AG04449 (cell line): Measurements from ENCODE around the gene BDKRB2.
A peak's percentile ranks its signal among the peaks of the same experiment; 100 is the strongest.

Source experiments
- CTCF ChIA-PET: fragments of 350-600 bp; formaldehyde crosslinking; extraction: SDS; loops from one replicate; lab custom pipeline; 2021; ENCODE audit warnings: antibody characterized with exemption; lab: Yijun Ruan, JAX
- POLR2A ChIA-PET: fragments of 400-600, 350-600 bp; formaldehyde crosslinking; extraction: SDS; loops from one replicate; lab custom pipeline; 2020; ENCODE audit warnings: antibody characterized with exemption, inconsistent platforms; lab: Yijun Ruan, JAX
- DNase-seq: peaks from one replicate; pipeline ENCODE4 v3.0.0-alpha.2; 2010; ENCODE audit warnings: low read depth, low spot score
- H3K4me3 ChIP-seq: 2 replicates; pipeline ENCODE4 v1.5.1; 2011; ENCODE audit warnings: low read depth, mild to moderate bottlenecking, control low read depth, low read length
- TF ChIP-seq, protein P1 (sequence below): IDR thresholded peaks from one replicate; pipeline ENCODE4 v1.5.1; 2011; ENCODE audit warnings: mild to moderate bottlenecking, moderate library complexity, low read length, control low read depth, inconsistent platforms; ENCODE audit not compliant: insufficient read depth; ENCODE audit errors: missing control alignments

The BDKRB2 gene

DNA sequence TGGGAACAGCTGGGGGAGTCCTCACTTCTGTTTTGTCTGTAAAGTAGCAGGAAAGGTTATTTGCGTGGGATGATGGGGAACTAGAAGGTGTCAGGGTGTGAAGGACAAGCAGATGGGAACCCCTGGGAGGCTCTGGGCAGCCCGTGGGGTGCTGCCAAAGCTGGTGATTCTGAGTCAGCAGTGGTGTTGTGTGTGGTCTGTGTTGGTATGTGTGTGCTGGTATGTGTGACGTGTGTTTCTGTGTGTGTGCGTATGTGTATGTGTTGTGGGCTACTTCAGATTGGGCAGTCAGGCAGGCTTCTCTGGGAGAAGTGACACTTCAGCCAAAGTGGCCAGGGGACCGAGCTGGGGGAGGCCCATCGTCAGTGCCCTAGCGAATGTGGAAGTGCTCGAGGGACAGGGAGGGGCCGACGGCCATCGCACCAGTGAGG, 15.3 kb upstream of the BDKRB2 start:
- ChIA-PET CTCF (interaction anchor here (0.7 to 1.3 kb wide), 2 partner anchors 20 to 103 kb away, joined by 3 read pairs; no protein-coding TSS in a partner anchor), POLR2A (no interaction called here)
- peak; percentile 83 for DNase-seq
- no peak overlapping the region for H3K4me3 ChIP-seq
- TF ChIP-seq, protein P1, sequence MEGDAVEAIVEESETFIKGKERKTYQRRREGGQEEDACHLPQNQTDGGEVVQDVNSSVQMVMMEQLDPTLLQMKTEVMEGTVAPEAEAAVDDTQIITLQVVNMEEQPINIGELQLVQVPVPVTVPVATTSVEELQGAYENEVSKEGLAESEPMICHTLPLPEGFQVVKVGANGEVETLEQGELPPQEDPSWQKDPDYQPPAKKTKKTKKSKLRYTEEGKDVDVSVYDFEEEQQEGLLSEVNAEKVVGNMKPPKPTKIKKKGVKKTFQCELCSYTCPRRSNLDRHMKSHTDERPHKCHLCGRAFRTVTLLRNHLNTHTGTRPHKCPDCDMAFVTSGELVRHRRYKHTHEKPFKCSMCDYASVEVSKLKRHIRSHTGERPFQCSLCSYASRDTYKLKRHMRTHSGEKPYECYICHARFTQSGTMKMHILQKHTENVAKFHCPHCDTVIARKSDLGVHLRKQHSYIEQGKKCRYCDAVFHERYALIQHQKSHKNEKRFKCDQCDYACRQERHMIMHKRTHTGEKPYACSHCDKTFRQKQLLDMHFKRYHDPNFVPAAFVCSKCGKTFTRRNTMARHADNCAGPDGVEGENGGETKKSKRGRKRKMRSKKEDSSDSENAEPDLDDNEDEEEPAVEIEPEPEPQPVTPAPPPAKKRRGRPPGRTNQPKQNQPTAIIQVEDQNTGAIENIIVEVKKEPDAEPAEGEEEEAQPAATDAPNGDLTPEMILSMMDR, result no peak

DNA sequence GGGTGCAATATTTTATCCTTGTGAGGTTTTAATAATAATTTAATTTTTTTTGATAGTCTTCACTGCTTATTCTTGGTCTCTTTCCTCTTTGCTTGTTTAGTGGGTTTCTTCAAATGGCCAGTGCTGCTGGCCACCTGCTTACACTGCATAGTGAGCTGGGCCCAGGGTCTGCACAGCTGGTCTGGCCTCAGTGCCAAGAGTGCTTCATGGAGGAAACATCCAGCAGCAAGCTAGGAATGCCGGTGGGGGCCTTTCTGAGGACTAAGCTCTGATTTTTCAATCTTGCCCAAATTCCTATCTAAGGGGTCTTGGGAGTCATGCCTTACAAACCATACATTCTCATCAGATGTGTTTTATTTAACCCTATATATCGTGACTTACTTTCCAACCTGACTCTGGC, 13.3 kb upstream of the BDKRB2 start:
- ChIA-PET CTCF (interaction anchor here (1.4 kb wide), 1 partner anchor 23 kb away, joined by 3 read pairs; no protein-coding TSS in a partner anchor), POLR2A (interaction anchor here (1.0 kb wide), 1 partner anchor 61 kb away, joined by 4 read pairs; no protein-coding TSS in a partner anchor)
- TF ChIP-seq, protein P1, result no peak

DNA sequence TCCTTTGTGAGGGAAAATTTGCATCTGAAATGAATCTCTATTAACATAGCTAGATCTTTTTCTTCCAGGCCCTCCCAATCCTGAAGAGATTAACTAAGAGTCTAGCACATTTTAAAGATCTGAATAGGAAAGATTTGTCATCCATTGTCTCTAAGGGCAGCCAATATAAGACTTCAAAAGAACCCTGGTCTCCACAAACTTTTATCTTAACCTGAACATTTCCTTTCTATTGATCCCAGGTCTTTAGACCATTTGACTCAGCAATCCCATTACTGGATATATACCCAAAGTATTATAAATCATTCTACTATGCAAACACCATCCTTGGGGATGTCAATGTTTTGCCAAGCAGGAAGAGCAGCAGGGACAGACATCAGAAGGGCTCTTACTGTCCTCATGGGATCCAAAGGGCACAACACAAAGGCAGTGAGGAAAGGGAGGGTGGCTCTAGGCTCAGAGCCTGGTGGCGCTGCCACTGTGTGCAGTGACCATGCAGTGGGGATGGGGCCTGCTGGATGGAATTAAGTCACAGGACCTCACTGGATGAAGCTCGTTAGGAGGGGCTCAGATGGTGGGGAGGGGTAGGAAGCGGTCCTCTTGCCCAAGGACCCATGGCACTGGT, 12.7 kb upstream of the BDKRB2 start:
- DNase-seq, result no peak
- CTCF ChIA-PET, result interaction anchor here (1.4 kb wide), 1 partner anchor 23 kb away, joined by 3 read pairs; no protein-coding TSS in a partner anchor
- TF ChIP-seq, protein P1, result no peak
- H3K4me3 ChIP-seq, result no peak overlapping the region
- POLR2A ChIA-PET, result interaction anchor here (1.0 kb wide), 1 partner anchor 61 kb away, joined by 4 read pairs; no protein-coding TSS in a partner anchor

More for the DNA sequence above, 13.3 kb upstream of the BDKRB2 start:
- DNase-seq, result no peak
- no peak overlapping the region for H3K4me3 ChIP-seq

DNA sequence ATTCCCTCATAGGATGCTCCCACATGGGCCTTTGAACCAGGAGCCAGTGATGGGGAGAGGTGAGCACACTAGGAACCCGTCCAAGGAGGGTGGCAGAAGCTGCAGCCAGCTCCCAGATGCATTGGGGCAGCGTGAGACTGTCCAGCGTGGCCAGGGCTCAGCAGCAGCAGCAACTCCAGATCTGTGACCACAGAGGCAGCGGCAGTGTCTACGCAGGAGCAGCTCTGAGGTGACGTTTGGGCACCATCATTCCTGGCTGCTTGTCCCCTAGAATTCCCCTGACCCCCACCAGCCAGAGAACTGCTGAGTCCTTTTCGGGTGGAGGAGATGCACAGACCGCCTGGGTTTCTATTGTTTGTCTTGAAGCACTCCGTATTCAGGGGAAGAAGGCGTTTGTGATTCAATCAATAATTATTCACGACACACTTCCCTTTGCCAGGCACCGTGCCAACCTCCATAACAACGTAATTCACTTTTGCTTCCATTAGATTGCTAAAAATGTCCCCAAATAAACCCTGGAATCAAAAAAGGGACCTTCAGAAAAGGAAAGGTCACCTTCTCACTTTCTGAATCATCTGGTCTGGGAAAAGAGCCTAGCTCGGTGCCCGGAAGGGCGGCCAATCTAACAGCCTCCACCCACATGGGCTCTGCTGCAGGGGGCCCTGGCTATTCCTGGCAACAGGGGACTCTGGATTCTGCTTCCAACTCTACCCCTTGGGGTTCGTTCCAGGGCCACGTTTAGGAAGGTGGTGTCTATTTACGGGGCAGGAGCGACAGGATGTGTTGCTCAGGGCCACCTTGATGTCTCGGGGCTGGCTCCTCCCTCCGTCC, 11.4 kb upstream of the BDKRB2 start:
- H3K4me3 ChIP-seq, result no peak overlapping the region
- ChIA-PET POLR2A (no interaction called here), CTCF (no interaction called here)
- TF ChIP-seq, protein P1, result no peak
- DNase-seq, result no peak

DNA sequence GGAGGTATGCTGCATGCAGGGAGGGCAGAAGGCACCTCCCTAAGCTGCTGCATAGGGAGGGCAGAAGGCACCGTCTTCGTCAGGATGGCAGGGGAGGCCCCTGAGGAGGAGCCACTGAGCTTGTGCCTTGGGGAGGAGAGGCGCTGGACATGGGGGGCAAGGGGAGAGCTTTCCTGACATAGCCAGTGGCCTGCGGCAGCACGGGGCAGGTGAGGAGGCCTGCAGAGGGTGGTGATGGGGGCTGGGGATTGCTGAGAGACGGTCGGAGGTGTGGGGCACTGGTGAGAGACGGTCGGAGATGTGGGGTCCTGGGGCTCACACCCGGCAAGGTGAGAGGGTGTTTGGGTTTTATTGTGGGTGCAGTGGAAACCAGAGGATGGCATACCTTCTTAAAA, 10.4 kb upstream of the BDKRB2 start:
- ChIA-PET CTCF (interaction anchor here (1.0 to 1.1 kb wide), 2 partner anchors 9 to 13 kb away, joined by 3 to 4 read pairs; no protein-coding TSS in a partner anchor), POLR2A (interaction anchor here (1.0 kb wide), 1 partner anchor 12 kb away, joined by 3 read pairs; no protein-coding TSS in a partner anchor)
- H3K4me3 ChIP-seq, result no peak overlapping the region
- TF ChIP-seq, protein P1, result no peak
- DNase-seq, result no peak
